ENCODE results near the gene FGD1.

Gene FGD1

GRCh38 chrX:54473993-54474859, 21.8 kb downstream of the FGD1 start:
- DNase-seq = no peak

DNA sequence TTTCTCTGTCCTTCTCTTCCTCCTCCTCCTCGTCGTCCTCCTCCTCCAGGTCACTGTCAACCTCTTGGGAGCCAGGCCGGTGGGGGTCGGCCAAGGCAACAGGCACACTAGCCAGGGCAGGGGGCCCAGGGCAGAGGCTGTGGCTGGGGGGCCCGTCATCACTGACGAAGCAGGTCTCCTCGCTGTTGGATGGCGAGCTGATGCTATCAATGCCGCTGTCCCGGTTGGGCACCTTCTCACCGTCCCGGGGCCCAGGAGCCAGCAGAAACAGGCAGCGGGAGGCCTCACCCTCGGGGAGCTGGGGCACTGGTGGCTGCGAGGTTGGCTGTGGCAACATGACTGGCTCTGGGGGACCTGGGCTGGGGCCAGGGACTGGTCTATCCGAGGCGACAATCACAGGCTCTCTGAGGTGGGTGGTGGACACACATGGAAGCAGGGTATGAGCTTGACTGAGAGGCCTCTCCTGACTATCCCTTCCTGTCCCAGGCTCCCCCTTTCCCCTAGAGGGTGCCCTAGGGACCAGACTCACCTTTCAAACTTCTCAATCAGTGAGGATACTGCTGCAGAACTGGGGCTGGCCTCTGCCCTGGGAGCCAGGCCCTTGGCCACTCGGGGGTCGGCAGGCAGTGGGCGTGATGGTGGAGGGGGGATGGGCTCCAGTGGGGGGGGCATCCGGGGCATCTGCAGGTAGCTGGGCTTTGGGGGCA, 25.8 kb downstream of the FGD1 start:
- no peak for DNase-seq

GRCh38 chrX:54452920-54453319, 43.1 kb downstream of the FGD1 start:
- DNase-seq = peak; percentile 36

- no peak for DNase-seq
These were observed 46.1 kb downstream of the FGD1 start for GRCh38 chrX:54449929-54450328.

GRCh38 chrX:54447461-54447860, 48.6 kb downstream of the FGD1 start:
- DNase-seq = peak; percentile 8

DNA sequence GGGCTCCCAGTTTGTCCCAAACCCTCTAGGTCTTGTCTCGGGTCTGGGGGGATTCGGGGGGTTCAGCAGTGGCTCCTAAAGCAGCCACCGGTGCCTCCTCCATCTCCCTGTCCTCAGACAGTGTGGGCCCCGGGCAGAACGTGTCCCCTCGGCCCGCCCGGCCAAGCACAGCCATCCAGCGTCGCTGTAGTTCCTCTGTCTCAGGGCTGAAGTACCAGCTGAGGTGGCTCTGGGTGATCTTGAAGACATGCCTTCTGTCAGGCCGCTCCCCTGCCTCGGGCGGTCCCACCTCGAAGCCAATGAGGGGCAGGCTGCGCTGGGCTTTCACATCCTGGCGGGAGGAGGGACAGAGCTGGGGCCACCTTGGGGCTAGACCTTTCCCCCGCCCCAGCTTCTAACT, 50.0 kb downstream of the FGD1 start:
- no peak for DNase-seq

GRCh38 chrX:54444752-54445151, 51.3 kb downstream of the FGD1 start:
- no peak for DNase-seq

DNA sequence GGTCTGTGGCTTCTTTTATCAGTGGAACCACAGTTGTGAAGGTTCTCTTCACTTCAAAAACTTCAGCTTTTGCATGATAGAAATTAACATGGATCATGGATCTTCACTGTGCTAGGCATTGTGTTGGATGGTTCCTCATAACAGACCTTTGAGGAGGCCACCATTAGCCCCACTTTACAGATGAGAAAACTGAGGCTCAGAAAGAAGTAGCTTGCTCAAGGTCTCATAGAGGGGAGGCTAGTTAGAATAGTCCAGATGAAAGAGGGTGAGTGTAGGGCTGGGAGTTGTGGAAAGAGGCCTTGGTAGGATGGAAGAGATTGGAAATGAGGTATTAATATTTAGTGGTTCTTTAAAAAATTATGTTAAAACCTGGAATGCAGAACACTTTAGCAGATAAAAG, 53.2 kb downstream of the FGD1 start:
- DNase-seq = no peak

DNA sequence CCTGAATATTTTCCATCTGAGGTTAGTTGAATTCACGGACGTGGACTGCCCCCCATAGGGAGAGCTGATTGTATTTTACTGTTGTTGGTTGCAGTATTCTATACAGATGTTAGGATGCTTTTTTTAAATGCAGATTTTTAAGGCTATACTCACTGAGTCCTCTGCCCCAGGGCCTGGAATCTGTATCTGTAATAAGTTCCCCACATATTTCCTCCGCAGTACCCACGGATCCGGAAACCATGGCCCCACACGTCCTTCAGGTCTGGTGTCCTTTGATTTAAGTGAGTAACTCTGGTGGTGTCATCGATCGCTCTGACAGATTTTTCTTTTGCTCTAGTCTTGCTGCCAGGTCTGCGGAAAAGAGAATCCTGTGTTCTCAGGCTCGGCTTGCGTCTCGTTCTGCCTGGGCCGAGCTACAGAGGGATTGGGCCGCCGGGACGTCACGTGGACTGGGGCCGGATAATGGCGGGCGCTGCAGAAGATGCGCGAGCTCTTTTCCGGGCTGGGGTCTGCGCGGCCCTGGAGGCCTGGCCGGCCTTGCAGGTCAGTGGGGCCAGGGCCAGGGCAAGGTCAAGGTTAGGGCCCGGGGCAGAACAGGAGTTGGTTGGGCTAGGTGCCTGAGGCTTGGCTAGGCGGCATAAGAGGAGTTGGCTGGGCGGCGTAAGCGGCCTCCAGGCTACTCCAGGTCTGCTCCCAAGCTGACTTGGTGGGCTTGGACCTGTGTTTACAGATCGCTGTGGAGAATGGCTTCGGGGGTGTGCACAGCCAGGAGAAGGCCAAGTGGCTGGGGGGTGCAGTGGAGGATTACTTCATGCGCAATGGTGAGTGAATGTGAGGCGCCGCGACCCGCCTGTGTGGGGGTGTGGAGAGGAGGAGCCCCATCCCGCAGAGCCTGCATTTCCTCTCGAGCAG, 55.8 kb downstream of the FGD1 start, which contains the start of gene TSR2:
TSS of gene TSR2 (plus strand) at position 445 of the 912 bp plus-strand sequence. CDS start at position 463, 18 bp downstream.
- DNase-seq = peak; percentile 88

DNA sequence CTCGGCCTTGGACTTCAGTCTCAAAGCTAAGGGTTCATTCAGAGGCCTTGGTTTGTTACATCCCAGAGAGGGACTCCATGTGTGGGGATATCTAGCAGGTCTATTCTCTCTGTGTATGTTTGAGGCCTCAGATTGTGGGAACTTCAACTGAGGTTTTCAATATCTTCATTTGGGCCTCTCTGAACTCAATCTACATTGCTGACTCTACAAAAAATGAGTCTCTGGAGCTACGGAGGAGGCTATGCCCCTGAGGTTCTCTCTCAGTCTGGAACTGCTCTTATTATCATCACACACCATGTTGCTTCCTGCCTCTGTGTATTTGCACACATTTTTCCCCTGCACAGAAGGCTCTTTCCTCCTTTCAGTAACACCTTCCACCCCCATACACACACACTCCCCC, 60.9 kb downstream of the FGD1 start:
- no peak for DNase-seq

- no peak for DNase-seq
These were observed 65.5 kb downstream of the FGD1 start for GRCh38 chrX:54430519-54430918.

- no peak for DNase-seq
These were observed 68.1 kb downstream of the FGD1 start for GRCh38 chrX:54427837-54428424.

- peak; percentile 5 for DNase-seq
These were observed 72.7 kb downstream of the FGD1 start for GRCh38 chrX:54423161-54423888.

DNA sequence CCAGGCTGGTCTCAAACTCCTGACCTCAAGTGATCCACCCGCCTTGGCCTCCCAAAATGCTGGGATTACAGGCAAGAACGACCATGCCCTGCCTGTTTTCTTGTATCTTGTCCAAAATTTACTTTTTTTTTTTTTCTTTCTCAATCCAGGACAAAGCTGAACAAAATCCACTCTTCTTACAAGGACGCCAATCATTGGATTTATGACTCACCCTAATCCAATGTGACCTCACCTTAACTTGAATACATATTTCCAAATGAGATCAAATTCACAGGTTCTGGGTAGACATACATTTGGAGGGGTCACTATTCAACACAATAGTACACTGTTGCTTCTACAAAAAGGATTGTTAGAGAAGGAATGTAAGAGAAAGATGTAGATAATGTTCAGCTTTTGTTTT, 73.9 kb downstream of the FGD1 start:
- no peak for DNase-seq

- DNase-seq = no peak
These were observed 76.3 kb downstream of the FGD1 start for GRCh38 chrX:54419559-54420302.

DNA sequence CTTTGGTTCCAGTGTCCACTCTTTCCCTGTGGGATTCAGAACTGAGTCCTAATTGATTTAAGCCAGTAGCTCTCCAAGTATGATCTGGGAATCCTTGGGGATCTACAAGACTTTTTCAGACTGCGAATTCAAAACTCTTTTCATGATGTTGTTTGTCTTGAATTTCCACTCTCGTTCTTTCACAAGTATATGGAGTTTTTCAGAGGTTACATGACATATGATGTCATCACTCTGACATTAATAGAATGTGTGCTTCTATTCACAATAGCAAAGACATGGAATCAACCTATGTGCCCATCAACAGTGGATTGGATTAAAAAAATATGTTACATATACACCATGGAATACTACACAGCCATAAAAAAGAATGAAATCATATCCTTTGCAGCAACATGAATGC, 79.1 kb downstream of the FGD1 start:
- DNase-seq = no peak

DNA sequence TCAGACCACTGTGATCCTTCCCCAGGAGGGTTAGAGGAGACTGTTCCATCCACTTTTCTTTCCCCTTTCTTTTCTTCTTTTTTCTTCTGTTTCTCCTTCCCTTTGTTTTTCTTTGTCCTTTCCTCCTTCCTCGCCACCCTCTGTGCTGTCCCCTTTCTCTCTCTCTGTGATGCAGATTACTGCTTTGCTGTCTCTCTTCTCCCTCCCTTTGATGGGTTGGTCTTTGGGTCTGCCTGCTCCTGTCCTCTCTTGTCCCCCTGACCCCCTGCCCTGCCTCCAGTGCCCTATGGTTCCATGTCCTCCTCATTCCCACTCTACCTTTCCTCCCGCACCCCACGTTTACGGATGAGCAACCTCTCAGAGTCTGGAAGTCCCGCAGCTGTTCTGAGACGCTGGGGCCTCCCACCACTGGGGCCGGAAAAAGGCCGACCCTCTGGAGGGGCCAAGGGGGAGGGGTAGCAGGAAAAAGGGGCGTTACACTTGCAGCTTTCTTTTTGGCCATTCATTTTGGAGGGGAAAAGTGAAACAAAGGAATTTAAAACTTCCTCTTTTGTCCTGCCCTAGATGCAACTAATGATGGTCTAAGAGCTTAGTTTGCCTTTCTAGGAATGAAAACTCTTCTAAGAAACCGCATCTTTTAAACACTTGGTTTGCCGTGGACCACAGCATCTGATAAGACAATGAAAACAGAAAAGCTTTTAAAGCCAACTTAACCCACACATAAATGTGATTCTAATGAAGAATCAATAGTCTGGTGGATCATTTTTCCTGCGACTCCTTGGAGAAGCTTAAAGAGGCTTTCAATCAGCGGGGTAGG, 80.3 kb downstream of the FGD1 start:
- DNase-seq = no peak

DNA sequence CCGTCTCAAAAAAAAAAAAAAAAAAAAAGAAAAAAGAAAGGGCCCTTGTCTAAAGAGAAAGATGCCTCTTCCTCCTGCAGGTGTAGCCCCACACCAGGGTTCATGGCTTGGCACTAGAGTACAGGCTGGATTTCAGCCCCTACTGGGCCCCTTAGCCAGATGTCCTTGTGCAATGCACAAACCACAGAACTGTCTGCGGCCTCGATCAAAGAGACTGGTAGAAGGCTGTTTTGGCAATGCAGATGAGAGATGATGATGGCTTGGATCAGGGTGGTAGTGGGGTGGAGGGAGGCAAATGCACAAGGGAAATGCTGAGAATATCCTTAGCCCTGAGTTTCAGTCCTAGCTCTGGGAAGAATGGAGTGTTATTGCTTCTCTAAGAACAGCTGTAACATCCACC, 82.3 kb downstream of the FGD1 start:
- peak; percentile 2 for DNase-seq

DNA sequence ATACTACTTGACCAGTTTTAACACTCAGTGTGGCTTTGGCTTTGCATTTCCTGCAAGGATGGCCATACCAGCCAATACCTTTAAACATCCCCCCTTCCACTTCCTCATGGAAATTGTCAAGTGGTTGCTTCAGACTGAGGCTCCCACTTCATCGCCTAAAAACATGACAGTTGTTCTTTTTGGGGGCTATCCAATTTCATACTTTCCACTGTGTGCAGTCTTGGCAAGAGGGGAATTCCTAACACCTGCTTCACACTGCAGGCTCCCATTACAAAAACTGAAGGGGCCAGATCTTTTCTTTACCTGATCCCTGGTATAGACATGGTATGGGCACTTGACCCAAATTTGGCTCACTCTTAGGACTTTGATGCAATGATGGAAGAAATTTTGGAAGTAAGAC, 84.3 kb downstream of the FGD1 start:
- no peak for DNase-seq

GRCh38 chrX:54407266-54407665, 88.8 kb downstream of the FGD1 start:
- no peak for DNase-seq
